K562 (cell line): ENCODE measurements around the gene NFATC2. TPM values are rescaled to one million over a fixed set of nuclear protein-coding genes. Genes with fewer than 3 reads are reported as not detected.

Source experiments
- ATAC-seq: fragments of 200-7000 bp; cut with Tn5 transposase; 3 replicates; pipeline ENCODE4 v1.9.1; 2020; ENCODE audit warnings: moderate library complexity
- BruUV-seq: library from RNA; stranded (reverse); fragments of 400-500 nt; replicated peaks from 2 replicates; lab custom pipeline; 2021; lab: Mats Ljungman, UMichigan
- CTCF ChIA-PET: fragments of 300-600 bp; formaldehyde crosslinking; extraction: SDS; loops from one replicate; lab custom pipeline; 2021; ENCODE audit warnings: low intra/inter-chr PET ratio; lab: Yijun Ruan, JAX
- POLR2A ChIA-PET: fragments of 300-600, 350-650 bp; sonication (Branson Sonifier 250); formaldehyde crosslinking; extraction: SDS; loops from one replicate; lab custom pipeline; 2021; ENCODE audit warnings: antibody characterized with exemption, inconsistent platforms; lab: Yijun Ruan, JAX
- DNase-seq, 4 experiments: peaks; one replicate each; pipeline versions ENCODE4 v3.0.0 to v3.0.0-alpha.2; 2011 to 2018; ENCODE audit warnings: low spot score in 3 of 4, mixed read lengths in 3 of 4; ENCODE audit errors: extremely low read depth in 1 of 4
- FAIRE-seq: peaks from 2 replicates; lab custom pipeline; 2011; peaks lifted over from hg19 to GRCh38; lab: Jason Lieb, UNC
- H2AFZ ChIP-seq: 2 replicates; pipeline ENCODE4 v1.6.0; 2011; ENCODE audit warnings: low read depth, low read length, control low read depth, inconsistent platforms
- H3K27ac ChIP-seq: fragments of 200-600 bp; 3 replicates; pipeline ENCODE4 v1.8.0; 2011; ENCODE audit warnings: low read depth, mild to moderate bottlenecking, control low read depth, inconsistent platforms, low read length, moderate library complexity, mixed read lengths; ENCODE audit errors: extremely low read depth
- H3K27me3 ChIP-seq, 2 experiments: fragments of 300-600 bp in 1 of 2; 2 replicates in 1 of 2; 3 replicates in 1 of 2; pipeline versions ENCODE4 v1.6.0 to v1.8.0; 2011; ENCODE audit warnings: inconsistent platforms in 2 of 2, low read length in 2 of 2, mild to moderate bottlenecking in 1 of 2, mixed read lengths in 1 of 2, moderate library complexity in 1 of 2; ENCODE audit not compliant: control insufficient read depth in 2 of 2, insufficient read depth in 2 of 2
- H3K36me3 ChIP-seq: fragments of 300-600 bp; 3 replicates; pipeline ENCODE4 v1.8.0; 2011; ENCODE audit warnings: mild to moderate bottlenecking, low read length, inconsistent platforms; ENCODE audit not compliant: control insufficient read depth, insufficient read depth
- H3K4me1 ChIP-seq, 2 experiments: fragments of 200-600 bp in 1 of 2; replicated peaks in 1 of 2; 2 replicates in 1 of 2; 3 replicates in 1 of 2; pipeline versions ENCODE4 v1.5.1 to v1.8.0; 2011; ENCODE audit warnings: inconsistent platforms in 2 of 2, low read length in 2 of 2, mild to moderate bottlenecking in 1 of 2, mixed read lengths in 1 of 2, moderate library complexity in 1 of 2; ENCODE audit not compliant: control insufficient read depth in 2 of 2, insufficient read depth in 2 of 2
- H3K4me2 ChIP-seq: 2 replicates; pipeline ENCODE4 v1.6.1; 2011; ENCODE audit warnings: low read length, control low read depth, inconsistent platforms, mixed read lengths; ENCODE audit not compliant: insufficient read depth
- H3K4me3 ChIP-seq: fragments of 200-600 bp; sonication (generic), shearing (Covaris generic); 2 replicates; pipeline ENCODE4 v1.5.1; 2016; ENCODE audit warnings: control low read depth, inconsistent platforms
- H3K79me2 ChIP-seq: fragments of 200-600 bp; 3 replicates; pipeline ENCODE4 v1.8.0; 2011; ENCODE audit warnings: low read length, inconsistent platforms; ENCODE audit not compliant: control insufficient read depth, insufficient read depth
- H3K9ac ChIP-seq, 2 experiments: 2 replicates each; pipeline versions ENCODE4 v1.6.0 to v1.6.1; 2011; ENCODE audit warnings: low read depth in 2 of 2, low read length in 2 of 2, control low read depth in 1 of 2, inconsistent platforms in 1 of 2, mild to moderate bottlenecking in 1 of 2, mixed read lengths in 1 of 2; ENCODE audit not compliant: insufficient read depth in 1 of 2
- H3K9me1 ChIP-seq: one replicate; pipeline ENCODE4 v1.6.0; 2011; ENCODE audit warnings: inconsistent platforms, mild to moderate bottlenecking, low read length, moderate library complexity; ENCODE audit not compliant: control insufficient read depth, insufficient read depth
- H3K9me3 ChIP-seq: replicated peaks from 2 replicates; pipeline ENCODE4 v1.5.1; 2011; ENCODE audit warnings: low read depth, low read length, inconsistent platforms; ENCODE audit not compliant: control insufficient read depth, insufficient read depth
- H4K20me1 ChIP-seq: replicated peaks from 2 replicates; pipeline ENCODE4 v1.6.1; 2011; ENCODE audit warnings: low read length, inconsistent platforms, mixed read lengths; ENCODE audit not compliant: control insufficient read depth, insufficient read depth
- EP400 ChIP-seq: fragments of 450-650 bp; IDR thresholded peaks from 2 replicates; pipeline ENCODE4 v1.6.1; 2017; ENCODE audit warnings: antibody characterized with exemption, mild to moderate bottlenecking, moderate library complexity
- NELFE ChIP-seq: IDR thresholded peaks from 2 replicates; pipeline ENCODE4 v1.6.1; 2011; ENCODE audit warnings: mild to moderate bottlenecking; ENCODE audit not compliant: insufficient read depth, insufficient read length
- ZNF3 ChIP-seq: fragments of 250-450 bp; sonication (Bioruptor Pico); IDR thresholded peaks from 2 replicates; pipeline ENCODE4 v1.5.0; 2021; ENCODE audit warnings: mild to moderate bottlenecking, moderate library complexity
- ZNF445 ChIP-seq: fragments of 250-450 bp; sonication (Bioruptor Pico); IDR thresholded peaks from 2 replicates; pipeline ENCODE4 v1.4.0; 2020; ENCODE audit warnings: low read depth, mild to moderate bottlenecking, moderate library complexity
- WGBS: fragments of 100-300 bp; shearing (Covaris generic); methylation state at CpG from one replicate; pipeline ENCODE4 v1.1.6; 2016; ENCODE audit warnings: low coverage, mixed read lengths; ENCODE audit not compliant: insufficient coverage; ENCODE audit errors: missing lambda C conversion rate; 5-methylcytosine and 5-hydroxymethylcytosine counted together
- in situ Hi-C: fragments of 300-500 bp; cut with MboI; formaldehyde crosslinking; loops from 4 replicates; pipeline ENCODE4 v1.15.0; 2018; ENCODE audit warnings: inconsistent platforms, mixed read lengths
- intact Hi-C: fragments of 100-400 bp; cut with micrococcal nuclease; formaldehyde crosslinking; loops from 2 replicates; pipeline ENCODE4 v1.14.2; 2022
- polyA plus RNA-seq, 8 experiments: library from polyadenylated mRNA; depleted of rRNA in 4 of 8; stranded (reverse) in 5 of 8; unstranded in 3 of 8; fragments of >200 nt; fragmentation: Nextera tagmentation in 2 of 8; fragmentation: Illumina TruSeq in 1 of 8; extraction: Ambion mirVana in 2 of 8; extraction: Trizol in 1 of 8; gene quantifications; 2 replicates each; pipeline versions ENCODE4 v1.2.1 to v1.2.3, GENCODE V29; 2011 to 2014; ENCODE audit warnings: inconsistent platforms in 1 of 8, missing spikeins in 1 of 8
- total RNA-seq, 7 experiments: library from RNA; depleted of rRNA in 6 of 7; stranded (reverse); fragments of >200 nt in 6 of 7; fragmentation: Illumina TruSeq in 2 of 7; extraction: Trizol in 2 of 7; gene quantifications; 2 replicates each; pipeline versions ENCODE4 v1.2.1 to v1.2.3, GENCODE V29; 2011 to 2021; ENCODE audit warnings: low replicate concordance in 1 of 7
- TF ChIP-seq, protein P1 (sequence below): sonication (generic); IDR thresholded peaks from 2 replicates; pipeline ENCODE4 v1.6.1; 2016

The NFATC2 gene
- total and polyA plus RNA-seq, 9 of the 15 experiments (the other 6 are each of a cell fraction or from before 2014, with no cell fraction given) = 1.9 to 11.2 (median 3.0) TPM

DNA sequence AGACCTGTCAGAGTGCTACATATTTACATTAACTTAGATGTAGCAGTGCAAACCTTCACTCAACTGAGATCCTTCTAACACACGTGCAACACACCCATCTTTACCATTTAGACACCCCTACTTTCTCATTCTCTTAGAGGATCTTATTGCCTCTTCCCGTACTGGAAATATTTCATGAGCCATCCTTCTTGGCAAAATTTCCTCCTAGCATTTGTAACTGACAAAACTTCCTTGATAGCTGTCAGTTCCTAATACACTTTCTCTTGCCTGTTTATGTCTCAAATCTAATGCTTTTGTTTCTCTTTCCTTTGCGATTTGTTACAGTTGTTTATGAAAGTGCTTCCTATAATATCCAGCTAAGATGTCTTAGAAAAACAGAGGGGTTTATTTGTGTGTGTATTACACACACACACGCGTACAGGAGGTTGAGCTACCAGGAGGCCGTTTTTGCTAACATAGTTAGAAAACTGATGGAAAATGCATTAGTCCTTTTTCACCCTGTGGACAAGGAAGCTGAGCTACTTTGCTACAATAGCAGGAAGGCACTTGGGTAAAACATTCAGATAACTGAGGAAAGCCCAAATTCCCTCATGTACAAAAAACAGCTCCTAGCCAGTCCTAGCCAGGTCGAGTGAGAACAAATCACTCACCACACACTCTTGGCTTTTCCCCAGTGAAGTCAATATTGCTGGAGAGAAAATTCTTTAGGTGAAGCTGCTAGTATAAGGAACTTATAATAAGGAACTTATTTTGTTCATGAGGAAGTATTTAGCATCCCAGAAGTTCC lies 153.6 kb downstream of the NFATC2 start:
- Histone ChIP-seq H3K4me3 (no peak overlapping the region), H2AFZ (no peak overlapping the region), H4K20me1 (no peaks in the 10 kb centered on the region), H3K9me1 (no peaks in the 10 kb centered on the region), H3K9ac (no peak overlapping the region), H3K36me3 (peaks cover 23% of the 10 kb centered on the region; the same call in 2 of the 3 replicates), H3K27ac (no peak overlapping the region), H3K27me3 (no peaks in the 10 kb centered on the region), H3K79me2 (no peaks in the 10 kb centered on the region), H3K4me2 (no peak overlapping the region), H3K9me3 (no peaks in the 10 kb centered on the region), H3K4me1 (no peaks in the 10 kb centered on the region; a peak in 1 of 5 replicates)
- DNase-seq (no peak), FAIRE-seq (no peak), ATAC-seq (no peak)
- intact Hi-C loops = no loop called here
- ChIA-PET CTCF (no interaction called here), POLR2A (interaction anchor here (0.6 to 0.8 kb wide), 2 partner anchors 173 to 851 kb away, joined by 3 to 4 read pairs; no protein-coding TSS in a partner anchor)
- TF ChIP-seq, protein P1, sequence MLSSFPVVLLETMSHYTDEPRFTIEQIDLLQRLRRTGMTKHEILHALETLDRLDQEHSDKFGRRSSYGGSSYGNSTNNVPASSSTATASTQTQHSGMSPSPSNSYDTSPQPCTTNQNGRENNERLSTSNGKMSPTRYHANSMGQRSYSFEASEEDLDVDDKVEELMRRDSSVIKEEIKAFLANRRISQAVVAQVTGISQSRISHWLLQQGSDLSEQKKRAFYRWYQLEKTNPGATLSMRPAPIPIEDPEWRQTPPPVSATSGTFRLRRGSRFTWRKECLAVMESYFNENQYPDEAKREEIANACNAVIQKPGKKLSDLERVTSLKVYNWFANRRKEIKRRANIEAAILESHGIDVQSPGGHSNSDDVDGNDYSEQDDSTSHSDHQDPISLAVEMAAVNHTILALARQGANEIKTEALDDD = no peak
- TF ChIP-seq EP400 = no peak
- TF ChIP-seq ZNF445 (CRISPR knock-in tag) = no peak
- no peak for TF ChIP-seq NELFE
- no peak for TF ChIP-seq ZNF3 (CRISPR knock-in tag)
- WGBS = 60% methylated on average over 7 of the region's 7 CpGs
- in situ Hi-C loops = no loop called here
- BruUV-seq = no TSS peak
